HCT116 (cell line): ENCODE results near the gene PIK3CB. TPM values are rescaled to one million over a fixed set of nuclear protein-coding genes. Genes with fewer than 3 reads are reported as not detected.

ENCODE experiments used
- ATAC-seq: fragments of 200-7000 bp; cut with Tn5 transposase; 2 replicates; pipeline ENCODE4 v1.9.1; 2020; ENCODE audit warnings: mild to moderate bottlenecking, moderate library complexity
- BruUV-seq: library from RNA; stranded (reverse); fragments of 400-500 nt; replicated peaks from 2 replicates; lab custom pipeline; 2021; lab: Mats Ljungman, UMichigan
- CTCF ChIA-PET: fragments of 300-600 bp; sonication (Branson Sonifier 250); formaldehyde crosslinking; loops from one replicate; lab custom pipeline; 2021; ENCODE audit warnings: antibody characterized with exemption; lab: Charles Lee
- POLR2A ChIA-PET: fragments of 300-600, 350-600 bp; sonication (Branson Sonifier 250); formaldehyde crosslinking; loops from one replicate; lab custom pipeline; 2021; ENCODE audit warnings: antibody characterized with exemption; lab: Charles Lee
- RAD21 ChIA-PET, 2 experiments: fragments of 300-600 bp; sonication (Branson Sonifier 250); formaldehyde crosslinking; loops; one replicate each; lab custom pipeline; 2023; ENCODE audit warnings: low total read pairs in 2 of 2; ENCODE audit not compliant: uncharacterized antibody in 2 of 2, unreplicated experiment in 2 of 2, low non-redundant PET in 1 of 2; lab: Charles Lee
- DNase-seq: peaks from one replicate; pipeline ENCODE4 v3.0.0-alpha.2; 2010; ENCODE audit warnings: low read depth, low spot score
- H2AFZ ChIP-seq: fragments of 200-600 bp; shearing (Covaris generic), sonication (generic); 2 replicates; pipeline ENCODE4 v1.6.1; 2017; ENCODE audit warnings: low read depth, mixed run types, mixed read lengths, antibody characterized with exemption, low read length; ENCODE audit not compliant: poor library complexity, severe bottlenecking
- H3K27ac ChIP-seq: 2 replicates; pipeline ENCODE4 v1.5.1; 2012; ENCODE audit warnings: low read depth, low read length
- H3K27me3 ChIP-seq: fragments of 200-600 bp; sonication (generic); 2 replicates; pipeline ENCODE4 v1.6.1; 2016; ENCODE audit warnings: mixed run types, low read length, mixed read lengths; ENCODE audit not compliant: insufficient read depth
- H3K36me3 ChIP-seq, 2 experiments: fragments of 200-500 bp in 1 of 2; fragments of 200-600 bp in 1 of 2; sonication (Bioruptor generic) in 1 of 2; sonication (generic) in 1 of 2; 2 replicates each; pipeline versions ENCODE4 v1.5.1 to v1.6.1; 2014 to 2016; ENCODE audit warnings: low read length in 2 of 2, inconsistent platforms in 1 of 2, mixed read lengths in 1 of 2, mixed run types in 1 of 2; ENCODE audit not compliant: insufficient read depth in 2 of 2, control insufficient read depth in 1 of 2
- H3K4me1 ChIP-seq, 2 experiments: fragments of 200-600 bp in 1 of 2; sonication (generic) in 1 of 2; 2 replicates each; pipeline versions ENCODE4 v1.5.1 to v1.6.1; 2012 to 2017; ENCODE audit warnings: low read length in 2 of 2, inconsistent platforms in 1 of 2, mild to moderate bottlenecking in 1 of 2, mixed read lengths in 1 of 2, mixed run types in 1 of 2, moderate library complexity in 1 of 2; ENCODE audit not compliant: insufficient read depth in 2 of 2, control insufficient read depth in 1 of 2
- H3K4me2 ChIP-seq: fragments of 200-600 bp; sonication (generic); 2 replicates; pipeline ENCODE4 v1.6.1; 2017; ENCODE audit warnings: mixed run types, low read length, mixed read lengths
- H3K4me3 ChIP-seq, 2 experiments: fragments of 200-600 bp in 1 of 2; sonication (generic) in 1 of 2; replicated peaks in 1 of 2; 2 replicates each; pipeline ENCODE4 v1.5.1; 2011 to 2016; ENCODE audit warnings: low read length in 2 of 2, control low read depth in 1 of 2, low read depth in 1 of 2, mild to moderate bottlenecking in 1 of 2, mixed read lengths in 1 of 2, mixed run types in 1 of 2
- H3K79me2 ChIP-seq: fragments of 200-600 bp; sonication (generic); 2 replicates; pipeline ENCODE4 v1.6.1; 2017; ENCODE audit warnings: mild to moderate bottlenecking, mixed run types, low read length, moderate library complexity, mixed read lengths; ENCODE audit not compliant: insufficient read depth
- H3K9ac ChIP-seq: fragments of 200-600 bp; sonication (generic); 2 replicates; pipeline ENCODE4 v1.6.1; 2016; ENCODE audit warnings: low read length, mixed read lengths
- H3K9me2 ChIP-seq: fragments of 200-600 bp; sonication (generic), shearing (Covaris generic); 2 replicates; pipeline ENCODE4 v1.6.1; 2017; ENCODE audit warnings: mixed run types, mild to moderate bottlenecking, moderate library complexity; ENCODE audit not compliant: insufficient read depth
- H3K9me3 ChIP-seq, 2 experiments: fragments of 200-500 bp in 1 of 2; fragments of 200-600 bp in 1 of 2; sonication (Bioruptor generic) in 1 of 2; sonication (generic) in 1 of 2; 2 replicates each; pipeline ENCODE4 v1.6.1; 2014 to 2017; ENCODE audit warnings: low read length in 2 of 2, mixed read lengths in 2 of 2, inconsistent platforms in 1 of 2, low read depth in 1 of 2, mild to moderate bottlenecking in 1 of 2, mixed run types in 1 of 2, moderate library complexity in 1 of 2; ENCODE audit not compliant: control insufficient read depth in 1 of 2, insufficient read depth in 1 of 2
- H4K20me1 ChIP-seq: fragments of 200-600 bp; sonication (generic), shearing (Covaris generic); 2 replicates; pipeline ENCODE4 v1.6.1; 2017; ENCODE audit warnings: mixed run types, mild to moderate bottlenecking, moderate library complexity; ENCODE audit not compliant: insufficient read depth
- CBX3 ChIP-seq: IDR thresholded peaks from 2 replicates; pipeline ENCODE4 v1.6.1; 2012; ENCODE audit warnings: low read depth
- CEBPB ChIP-seq: IDR thresholded peaks from 2 replicates; pipeline ENCODE4 v1.6.1; 2012; ENCODE audit warnings: low read depth
- EGR1 ChIP-seq: IDR thresholded peaks from 2 replicates; pipeline ENCODE4 v1.6.1; 2012; ENCODE audit warnings: low read depth
- ELF1 ChIP-seq: IDR thresholded peaks from 2 replicates; pipeline ENCODE4 v1.6.1; 2012; ENCODE audit warnings: low read depth, borderline replicate concordance
- EZH2 ChIP-seq: fragments of 200-600 bp; sonication (generic); IDR thresholded peaks from 2 replicates; pipeline ENCODE4 v1.6.1; 2017; ENCODE audit warnings: antibody characterized with exemption, mixed run types
- EZH2phosphoT487 ChIP-seq: fragments of 200-600 bp; IDR thresholded peaks from 2 replicates; pipeline ENCODE4 v1.6.1; 2018; ENCODE audit warnings: antibody characterized with exemption, borderline replicate concordance
- FOSL1 ChIP-seq: IDR thresholded peaks from 2 replicates; pipeline ENCODE4 v1.6.1; 2012; ENCODE audit warnings: low read depth
- JUND ChIP-seq: IDR thresholded peaks from 2 replicates; pipeline ENCODE4 v1.6.1; 2012
- POLR2A ChIP-seq: IDR thresholded peaks from 2 replicates; pipeline ENCODE4 v1.7.0; 2011; ENCODE audit warnings: borderline replicate concordance; ENCODE audit not compliant: insufficient read depth, insufficient read length; ENCODE audit errors: extremely low read depth
- POLR2AphosphoS5 ChIP-seq: IDR thresholded peaks from 2 replicates; pipeline ENCODE4 v1.6.1; 2011; ENCODE audit warnings: mild to moderate bottlenecking, low read depth, low read length, moderate library complexity
- RAD21 ChIP-seq: IDR thresholded peaks from 2 replicates; pipeline ENCODE4 v1.6.1; 2012; ENCODE audit warnings: low read depth, mild to moderate bottlenecking
- SP1 ChIP-seq: IDR thresholded peaks from 2 replicates; pipeline ENCODE4 v1.6.1; 2012; ENCODE audit warnings: low read depth
- SRF ChIP-seq: IDR thresholded peaks from 2 replicates; pipeline ENCODE4 v1.6.1; 2012; ENCODE audit warnings: low read depth
- ZFX ChIP-seq: fragments of 450-650 bp; IDR thresholded peaks from 2 replicates; pipeline ENCODE4 v1.6.1; 2017
- ZNF274 ChIP-seq: fragments of 200-500 bp; sonication (Bioruptor generic); IDR thresholded peaks from 2 replicates; pipeline ENCODE4 v1.6.1; 2014; ENCODE audit warnings: mild to moderate bottlenecking, low read depth, low read length, inconsistent platforms
- intact Hi-C: fragments of 100-400 bp; cut with micrococcal nuclease; formaldehyde crosslinking; loops from 2 replicates; pipeline ENCODE4 v1.10.0; 2022
- total RNA-seq: library from RNA; stranded (reverse); gene quantifications from one replicate; pipeline ENCODE4 v1.2.1, GENCODE V29; 2021; ENCODE audit not compliant: unreplicated experiment
- TF ChIP-seq, protein P1 (sequence below): IDR thresholded peaks from 2 replicates; pipeline ENCODE4 v1.6.1; 2012
- TF ChIP-seq, protein P2 (sequence below), 3 experiments: fragments of 200-600 bp in 1 of 3; sonication (generic) in 1 of 3; IDR thresholded peaks in 2 of 3; conservative IDR thresholded peaks in 1 of 3; 2 replicates each; pipeline ENCODE4 v1.5.1; 2012 to 2017; ENCODE audit warnings: low read depth in 2 of 3, low read length in 2 of 3, antibody characterized with exemption in 1 of 3, borderline replicate concordance in 1 of 3, control low read depth in 1 of 3, mild to moderate bottlenecking in 1 of 3, mixed read lengths in 1 of 3, mixed run types in 1 of 3, moderate library complexity in 1 of 3; ENCODE audit not compliant: insufficient read depth in 1 of 3
- TF ChIP-seq, protein P3 (sequence below): IDR thresholded peaks from 2 replicates; pipeline ENCODE4 v1.6.1; 2012; ENCODE audit warnings: low read depth
- TF ChIP-seq, protein P4 (sequence below): IDR thresholded peaks from 2 replicates; pipeline ENCODE4 v1.6.1; 2011; ENCODE audit warnings: mild to moderate bottlenecking, low read length, moderate library complexity; ENCODE audit not compliant: insufficient replicate concordance; ENCODE audit errors: extremely low read depth

The PIK3CB gene
- total RNA-seq, 1 experiment from 2014 or later, result 44.3 TPM

DNA sequence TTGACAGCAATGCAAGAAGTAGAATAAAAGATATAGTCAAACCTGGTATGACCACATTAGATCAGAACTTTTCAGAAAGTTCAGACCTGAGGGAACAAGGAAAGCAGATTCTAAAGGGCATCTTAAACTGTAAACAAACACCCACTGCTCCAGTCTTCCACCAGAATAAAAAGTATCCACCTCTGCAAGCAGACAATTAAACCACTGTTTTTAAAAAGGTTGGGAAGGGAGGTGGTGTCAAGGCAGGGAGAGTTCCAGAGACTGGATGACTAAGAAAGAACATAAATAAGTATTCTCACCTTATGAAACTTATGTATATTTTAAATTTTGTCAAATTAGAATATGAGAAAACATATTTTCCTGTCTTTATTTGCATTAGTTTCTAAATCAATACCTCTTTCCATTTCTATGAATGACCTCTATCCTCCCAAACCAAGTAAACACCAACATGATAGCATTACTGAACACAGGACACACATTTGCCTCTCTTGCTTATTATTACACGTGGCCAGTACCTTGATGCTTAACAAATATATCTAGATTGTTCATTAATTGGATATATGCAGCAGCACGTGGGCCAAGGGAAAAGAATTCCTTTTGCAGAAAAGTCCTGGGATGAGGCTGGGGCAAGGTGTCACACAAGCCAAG, 31.6 kb downstream of the PIK3CB start:
- CTCF ChIA-PET, result no interaction called here
- no peak overlapping the region for H3K27ac ChIP-seq
- H3K36me3 ChIP-seq, result no peaks in the 10 kb centered on the region
- H3K27me3 ChIP-seq, result no peaks in the 10 kb centered on the region
- no peak overlapping the region for H2AFZ ChIP-seq
- BruUV-seq, result no TSS peak
- ATAC-seq, result no peak
- TF ChIP-seq EZH2 (no peak), ZFX (no peak), EZH2phosphoT487 (no peak), SRF (no peak), RAD21 (no peak), EGR1 (no peak), ELF1 (no peak), POLR2AphosphoS5 (no peak), CEBPB (no peak), ZNF274 (no peak), FOSL1 (no peak), CBX3 (no peak), SP1 (no peak), JUND (no peak), POLR2A (no peak)
- TF ChIP-seq, protein P1, sequence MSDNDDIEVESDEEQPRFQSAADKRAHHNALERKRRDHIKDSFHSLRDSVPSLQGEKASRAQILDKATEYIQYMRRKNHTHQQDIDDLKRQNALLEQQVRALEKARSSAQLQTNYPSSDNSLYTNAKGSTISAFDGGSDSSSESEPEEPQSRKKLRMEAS, result no peak
- TF ChIP-seq, protein P2, sequence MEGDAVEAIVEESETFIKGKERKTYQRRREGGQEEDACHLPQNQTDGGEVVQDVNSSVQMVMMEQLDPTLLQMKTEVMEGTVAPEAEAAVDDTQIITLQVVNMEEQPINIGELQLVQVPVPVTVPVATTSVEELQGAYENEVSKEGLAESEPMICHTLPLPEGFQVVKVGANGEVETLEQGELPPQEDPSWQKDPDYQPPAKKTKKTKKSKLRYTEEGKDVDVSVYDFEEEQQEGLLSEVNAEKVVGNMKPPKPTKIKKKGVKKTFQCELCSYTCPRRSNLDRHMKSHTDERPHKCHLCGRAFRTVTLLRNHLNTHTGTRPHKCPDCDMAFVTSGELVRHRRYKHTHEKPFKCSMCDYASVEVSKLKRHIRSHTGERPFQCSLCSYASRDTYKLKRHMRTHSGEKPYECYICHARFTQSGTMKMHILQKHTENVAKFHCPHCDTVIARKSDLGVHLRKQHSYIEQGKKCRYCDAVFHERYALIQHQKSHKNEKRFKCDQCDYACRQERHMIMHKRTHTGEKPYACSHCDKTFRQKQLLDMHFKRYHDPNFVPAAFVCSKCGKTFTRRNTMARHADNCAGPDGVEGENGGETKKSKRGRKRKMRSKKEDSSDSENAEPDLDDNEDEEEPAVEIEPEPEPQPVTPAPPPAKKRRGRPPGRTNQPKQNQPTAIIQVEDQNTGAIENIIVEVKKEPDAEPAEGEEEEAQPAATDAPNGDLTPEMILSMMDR (IDR thresholded peaks at IDR 0.05 in 2 of 3, conservative IDR thresholded peaks at IDR 0.05 in 1 of 3; ENCODE audit: borderline replicate concordance in 1 of 3, insufficient read depth in 1 of 3, low read depth in 2 of 3, low read length in 2 of 3), result no peak
- TF ChIP-seq, protein P3, sequence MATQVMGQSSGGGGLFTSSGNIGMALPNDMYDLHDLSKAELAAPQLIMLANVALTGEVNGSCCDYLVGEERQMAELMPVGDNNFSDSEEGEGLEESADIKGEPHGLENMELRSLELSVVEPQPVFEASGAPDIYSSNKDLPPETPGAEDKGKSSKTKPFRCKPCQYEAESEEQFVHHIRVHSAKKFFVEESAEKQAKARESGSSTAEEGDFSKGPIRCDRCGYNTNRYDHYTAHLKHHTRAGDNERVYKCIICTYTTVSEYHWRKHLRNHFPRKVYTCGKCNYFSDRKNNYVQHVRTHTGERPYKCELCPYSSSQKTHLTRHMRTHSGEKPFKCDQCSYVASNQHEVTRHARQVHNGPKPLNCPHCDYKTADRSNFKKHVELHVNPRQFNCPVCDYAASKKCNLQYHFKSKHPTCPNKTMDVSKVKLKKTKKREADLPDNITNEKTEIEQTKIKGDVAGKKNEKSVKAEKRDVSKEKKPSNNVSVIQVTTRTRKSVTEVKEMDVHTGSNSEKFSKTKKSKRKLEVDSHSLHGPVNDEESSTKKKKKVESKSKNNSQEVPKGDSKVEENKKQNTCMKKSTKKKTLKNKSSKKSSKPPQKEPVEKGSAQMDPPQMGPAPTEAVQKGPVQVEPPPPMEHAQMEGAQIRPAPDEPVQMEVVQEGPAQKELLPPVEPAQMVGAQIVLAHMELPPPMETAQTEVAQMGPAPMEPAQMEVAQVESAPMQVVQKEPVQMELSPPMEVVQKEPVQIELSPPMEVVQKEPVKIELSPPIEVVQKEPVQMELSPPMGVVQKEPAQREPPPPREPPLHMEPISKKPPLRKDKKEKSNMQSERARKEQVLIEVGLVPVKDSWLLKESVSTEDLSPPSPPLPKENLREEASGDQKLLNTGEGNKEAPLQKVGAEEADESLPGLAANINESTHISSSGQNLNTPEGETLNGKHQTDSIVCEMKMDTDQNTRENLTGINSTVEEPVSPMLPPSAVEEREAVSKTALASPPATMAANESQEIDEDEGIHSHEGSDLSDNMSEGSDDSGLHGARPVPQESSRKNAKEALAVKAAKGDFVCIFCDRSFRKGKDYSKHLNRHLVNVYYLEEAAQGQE, result no peak
- TF ChIP-seq, protein P4, sequence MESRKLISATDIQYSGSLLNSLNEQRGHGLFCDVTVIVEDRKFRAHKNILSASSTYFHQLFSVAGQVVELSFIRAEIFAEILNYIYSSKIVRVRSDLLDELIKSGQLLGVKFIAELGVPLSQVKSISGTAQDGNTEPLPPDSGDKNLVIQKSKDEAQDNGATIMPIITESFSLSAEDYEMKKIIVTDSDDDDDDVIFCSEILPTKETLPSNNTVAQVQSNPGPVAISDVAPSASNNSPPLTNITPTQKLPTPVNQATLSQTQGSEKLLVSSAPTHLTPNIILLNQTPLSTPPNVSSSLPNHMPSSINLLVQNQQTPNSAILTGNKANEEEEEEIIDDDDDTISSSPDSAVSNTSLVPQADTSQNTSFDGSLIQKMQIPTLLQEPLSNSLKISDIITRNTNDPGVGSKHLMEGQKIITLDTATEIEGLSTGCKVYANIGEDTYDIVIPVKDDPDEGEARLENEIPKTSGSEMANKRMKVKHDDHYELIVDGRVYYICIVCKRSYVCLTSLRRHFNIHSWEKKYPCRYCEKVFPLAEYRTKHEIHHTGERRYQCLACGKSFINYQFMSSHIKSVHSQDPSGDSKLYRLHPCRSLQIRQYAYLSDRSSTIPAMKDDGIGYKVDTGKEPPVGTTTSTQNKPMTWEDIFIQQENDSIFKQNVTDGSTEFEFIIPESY, result no peak
- TF ChIP-seq, all 23 proteins: peak for 0
- H4K20me1 ChIP-seq, result no peaks in the 10 kb centered on the region
- DNase-seq, result no peak
- intact Hi-C loops, result no loop called here
- ChIA-PET POLR2A (no interaction called here), RAD21 (no interaction called here)
- H3K9me3 ChIP-seq, result no peaks in the 10 kb centered on the region
- no peak overlapping the region for H3K4me2 ChIP-seq
- H3K4me3 ChIP-seq, result no peak overlapping the region
- H3K4me1 ChIP-seq, result peaks cover 10 to 38% of the 10 kb centered on the region in 2 experiments
- no peak overlapping the region for H3K9ac ChIP-seq
- H3K79me2 ChIP-seq, result peaks cover 87% of the 10 kb centered on the region
- H3K9me2 ChIP-seq, result no peaks in the 10 kb centered on the region
